HepG2 (cell line): ENCODE measurements around the gene CDC42EP1. TPM values are rescaled to one million over a fixed set of nuclear protein-coding genes. Genes with fewer than 3 reads are reported as not detected.

Experiments
- AHR ChIP-seq: IDR thresholded peaks from 2 replicates; pipeline ENCODE4 v1.6.1; 2018; ENCODE audit warnings: missing genetic modification reagents, missing compliant biosample characterization
- E2F1 ChIP-seq: sonication (generic); formaldehyde crosslinking; IDR thresholded peaks from 2 replicates; pipeline ENCODE4 v1.5.0; 2020; ENCODE audit warnings: missing genetic modification reagents
- EED ChIP-seq: sonication (generic); formaldehyde crosslinking; IDR thresholded peaks from 2 replicates; pipeline ENCODE4 v1.5.0; 2020; ENCODE audit warnings: mild to moderate bottlenecking, missing genetic modification reagents
- FOXK2 ChIP-seq: fragments of 450-650 bp; IDR thresholded peaks from 2 replicates; pipeline ENCODE4 v1.6.1; 2016
- FUBP1 ChIP-seq: sonication (generic); formaldehyde crosslinking; IDR thresholded peaks from 2 replicates; pipeline ENCODE4 v1.5.1; 2020; ENCODE audit warnings: missing genetic modification reagents, mild to moderate bottlenecking, borderline replicate concordance
- IKZF5 ChIP-seq: IDR thresholded peaks from 2 replicates; pipeline ENCODE4 v1.6.1; 2018; ENCODE audit warnings: missing genetic modification reagents, mild to moderate bottlenecking, missing compliant biosample characterization
- TMF1 ChIP-seq: sonication (generic); formaldehyde crosslinking; IDR thresholded peaks from 2 replicates; pipeline ENCODE4 v1.8.1; 2022; ENCODE audit warnings: low read depth, missing genetic modification reagents
- TRIM22 ChIP-seq: fragments of 450-650 bp; IDR thresholded peaks from 2 replicates; pipeline ENCODE4 v1.6.1; 2017
- ZFP36 ChIP-seq: fragments of 150-350 bp; IDR thresholded peaks from 2 replicates; pipeline ENCODE4 v1.6.1; 2018; ENCODE audit warnings: borderline replicate concordance, low read length, low read depth; ENCODE audit not compliant: partially characterized antibody
- ZFP36L2 ChIP-seq: sonication (generic); formaldehyde crosslinking; IDR thresholded peaks from 2 replicates; pipeline ENCODE4 v1.4.0; 2020; ENCODE audit warnings: missing genetic modification reagents
- ZFYVE20 ChIP-seq: sonication (generic); formaldehyde crosslinking; IDR thresholded peaks from 2 replicates; pipeline ENCODE4 v1.8.0; 2023; ENCODE audit warnings: low read depth, mild to moderate bottlenecking, moderate library complexity, missing genetic modification reagents, borderline replicate concordance
- ZNF362 ChIP-seq: sonication (generic); formaldehyde crosslinking; IDR thresholded peaks from 2 replicates; pipeline ENCODE4 v1.4.0; 2020; ENCODE audit warnings: missing genetic modification reagents, mild to moderate bottlenecking, borderline replicate concordance
- ZNF510 ChIP-seq: sonication (generic); formaldehyde crosslinking; IDR thresholded peaks from 2 replicates; pipeline ENCODE4 v1.4.0; 2020; ENCODE audit warnings: low read depth, mild to moderate bottlenecking, missing genetic modification reagents
- ZNF790 ChIP-seq: sonication (generic); formaldehyde crosslinking; IDR thresholded peaks from 2 replicates; pipeline ENCODE4 v1.8.0; 2022; ENCODE audit warnings: missing genetic modification reagents, mild to moderate bottlenecking, borderline replicate concordance
- polyA plus RNA-seq, 8 experiments: library from polyadenylated mRNA; depleted of rRNA in 3 of 8; stranded (reverse) in 7 of 8; unstranded in 1 of 8; fragments of >200 nt; fragmentation: Illumina TruSeq in 4 of 8; extraction: Trizol in 4 of 8; gene quantifications; 2 replicates each; pipeline versions ENCODE4 v1.2.1 to v1.2.3, GENCODE V29; 2011 to 2016; ENCODE audit warnings: low read depth in 4 of 8, missing spikeins in 1 of 8, mixed read lengths in 1 of 8; ENCODE audit not compliant: insufficient read depth in 1 of 8
- total RNA-seq, 5 experiments: library from RNA; depleted of rRNA; stranded (reverse); fragments of >200 nt; fragmentation: Illumina TruSeq; extraction: Trizol; gene quantifications; 2 replicates each; pipeline ENCODE4 v1.2.3, GENCODE V29; 2016; ENCODE audit warnings: low read depth in 1 of 5

CDC42EP1 gene
- total and polyA plus RNA-seq, 2 of the 13 experiments (the other 11 are each of a cell fraction or from before 2014, with no cell fraction given), result 17.1 to 29.5 TPM

GRCh38 chr22:37608477-37609239 lies 48.4 kb downstream of the CDC42EP1 start, which contains the start of gene GGA1 (continued):
- no peak for TF ChIP-seq FUBP1 (CRISPR knock-in tag)
- TF ChIP-seq E2F1 (CRISPR knock-in tag), result peak; percentile 50
- peak; percentile 41; the same call in 1 of the 2 replicates for TF ChIP-seq FOXK2
- TF ChIP-seq ZFP36L2 (CRISPR knock-in tag), result no peak
- no peak for TF ChIP-seq TRIM22
- TF ChIP-seq ZFP36, result no peak
- TF ChIP-seq TMF1 (CRISPR knock-in tag), result peak; percentile 34; the same call in 1 of the 2 replicates
- no peak for TF ChIP-seq AHR (CRISPR knock-in tag)
- 0 out of 2 replicates have a peak, but pooled peaks have one; percentile 8 for TF ChIP-seq ZNF510
- peak; percentile 30; the same call in 1 of the 2 replicates for TF ChIP-seq ZNF362 (CRISPR knock-in tag)
- no peak; the same call in 1 of the 2 replicates for TF ChIP-seq ZNF790 (CRISPR knock-in tag)
- no peak for TF ChIP-seq ZFYVE20 (CRISPR knock-in tag)
- TF ChIP-seq EED (CRISPR knock-in tag), result no peak
- TF ChIP-seq IKZF5 (CRISPR knock-in tag), result peak; percentile 80
